WTC11 (cell line): Measurements from ENCODE around the gene ACOT6. TPM values are rescaled to one million over a fixed set of nuclear protein-coding genes. Genes with fewer than 3 reads are reported as not detected.

Source experiments
- ATAC-seq: fragments of 200-7000 bp; cut with Tn5 transposase; 2 replicates; pipeline ENCODE4 v1.10.0; 2021; ENCODE audit warnings: mild to moderate bottlenecking, moderate library complexity
- CTCF ChIA-PET: fragments of 300-600 bp; sonication (Branson Sonifier 250); formaldehyde crosslinking; loops from one replicate; lab custom pipeline; 2021; ENCODE audit warnings: antibody characterized with exemption; lab: Charles Lee
- POLR2A ChIA-PET: fragments of 350-600 bp; sonication (Branson Sonifier 250); formaldehyde crosslinking; loops from one replicate; lab custom pipeline; 2021; ENCODE audit warnings: antibody characterized with exemption; lab: Charles Lee
- DNase-seq: peaks from one replicate; pipeline ENCODE4 v3.0.0; 2021; ENCODE audit warnings: low spot score
- H3K27ac Mint-ChIP-seq: 2 replicates; pipeline ENCODE4 v1.8.0; 2021; ENCODE audit warnings: mixed read lengths
- H3K27me3 Mint-ChIP-seq: 2 replicates; pipeline ENCODE4 v1.8.0; 2021; ENCODE audit warnings: low read depth, mild to moderate bottlenecking, moderate library complexity, mixed read lengths
- H3K36me3 Mint-ChIP-seq: 2 replicates; pipeline ENCODE4 v1.8.0; 2021; ENCODE audit warnings: mixed read lengths
- H3K4me1 Mint-ChIP-seq: 2 replicates; pipeline ENCODE4 v1.8.0; 2022; ENCODE audit warnings: mixed read lengths
- H3K4me3 Mint-ChIP-seq: 2 replicates; pipeline ENCODE4 v1.8.0; 2021; ENCODE audit warnings: mild to moderate bottlenecking, moderate library complexity, mixed read lengths
- H3K9me3 Mint-ChIP-seq: 2 replicates; pipeline ENCODE4 v1.8.0; 2021; ENCODE audit warnings: mixed read lengths
- ATF2 ChIP-seq: sonication (generic); formaldehyde crosslinking; IDR thresholded peaks from 2 replicates; pipeline ENCODE4 v1.8.1; 2022; ENCODE audit warnings: low read depth, missing genetic modification reagents, borderline replicate concordance
- IRF2 ChIP-seq: sonication (generic); formaldehyde crosslinking; IDR thresholded peaks from 2 replicates; pipeline ENCODE4 v1.8.0; 2022; ENCODE audit warnings: low read depth, missing genetic modification reagents, borderline replicate concordance
- KAT7 ChIP-seq: sonication (generic); formaldehyde crosslinking; IDR thresholded peaks from 2 replicates; pipeline ENCODE4 v1.8.1; 2023; ENCODE audit warnings: missing genetic modification reagents, mild to moderate bottlenecking, borderline replicate concordance
- MLX ChIP-seq: sonication (generic); formaldehyde crosslinking; IDR thresholded peaks from 2 replicates; pipeline ENCODE4 v1.8.1; 2023; ENCODE audit warnings: mild to moderate bottlenecking, missing genetic modification reagents, moderate library complexity
- NFATC4 ChIP-seq: fragments of 250-450 bp; sonication (Bioruptor Pico); IDR thresholded peaks from 2 replicates; pipeline ENCODE4 v1.9.0; 2021; ENCODE audit warnings: mild to moderate bottlenecking
- NR1H2 ChIP-seq: sonication (generic); formaldehyde crosslinking; IDR thresholded peaks from 2 replicates; pipeline ENCODE4 v1.9.0; 2021; ENCODE audit warnings: mild to moderate bottlenecking, moderate library complexity, missing genetic modification reagents
- NR2C2 ChIP-seq: sonication (generic); formaldehyde crosslinking; IDR thresholded peaks from 2 replicates; pipeline ENCODE4 v1.8.0; 2022; ENCODE audit warnings: mild to moderate bottlenecking, missing genetic modification reagents
- STAT6 ChIP-seq: sonication (generic); formaldehyde crosslinking; conservative IDR thresholded peaks from 2 replicates; pipeline ENCODE4 v1.8.1; 2023; ENCODE audit warnings: mild to moderate bottlenecking, low read depth, missing genetic modification reagents, moderate library complexity
- TEAD1 ChIP-seq: sonication (generic); formaldehyde crosslinking; IDR thresholded peaks from 2 replicates; pipeline ENCODE4 v1.8.0; 2022; ENCODE audit warnings: mild to moderate bottlenecking, missing genetic modification reagents
- USF2 ChIP-seq: sonication (generic); formaldehyde crosslinking; IDR thresholded peaks from 2 replicates; pipeline ENCODE4 v1.8.1; 2023; ENCODE audit warnings: mild to moderate bottlenecking, missing genetic modification reagents, moderate library complexity
- ZNF121 ChIP-seq: sonication (generic); formaldehyde crosslinking; IDR thresholded peaks from 2 replicates; pipeline ENCODE4 v1.8.0; 2023; ENCODE audit warnings: missing genetic modification reagents
- ZNF138 ChIP-seq: sonication (generic); formaldehyde crosslinking; conservative IDR thresholded peaks from 2 replicates; pipeline ENCODE4 v1.8.1; 2022; ENCODE audit warnings: mild to moderate bottlenecking, moderate library complexity, missing genetic modification reagents
- ZNF232 ChIP-seq: sonication (generic); formaldehyde crosslinking; IDR thresholded peaks from 2 replicates; pipeline ENCODE4 v1.8.0; 2022; ENCODE audit warnings: mild to moderate bottlenecking, missing genetic modification reagents
- ZNF423 ChIP-seq: fragments of 250-450 bp; sonication (Bioruptor Pico); IDR thresholded peaks from 2 replicates; pipeline ENCODE4 v2.1.2; 2022; ENCODE audit warnings: mild to moderate bottlenecking, moderate library complexity
- ZNF532 ChIP-seq: fragments of 250-450 bp; sonication (Bioruptor Pico); IDR thresholded peaks from 2 replicates; pipeline ENCODE4 v1.9.0; 2021; ENCODE audit warnings: mild to moderate bottlenecking, borderline replicate concordance
- ZSCAN18 ChIP-seq: fragments of 250-450 bp; sonication (Bioruptor Pico); IDR thresholded peaks from 2 replicates; pipeline ENCODE4 v2.1.2; 2022; ENCODE audit warnings: mild to moderate bottlenecking, moderate library complexity
- total RNA-seq: library from RNA; stranded (reverse); gene quantifications from 3 replicates; pipeline ENCODE4 v1.2.3, GENCODE V29; 2021

Gene ACOT6
- total RNA-seq, 1 experiment from 2014 or later, result 0.13 TPM

- TF ChIP-seq ZSCAN18, result no peak
- TF ChIP-seq MLX, result no peak
- no peak for TF ChIP-seq TEAD1 (CRISPR knock-in tag)
- TF ChIP-seq KAT7 (CRISPR knock-in tag), result no peak
These were observed 698 bp downstream of the ACOT6 start (continued) for GRCh38 chr14:73613046-73613383.

- H3K4me1 Mint-ChIP-seq, result peaks cover 8% of the 10 kb centered on the region
- DNase-seq (no peak), ATAC-seq (no peak)
- CTCF ChIA-PET, result interaction anchor here (0.7 to 1.9 kb wide), 5 partner anchors 11 to 105 kb away, joined by 3 to 16 read pairs (median 5); partner anchors contain the start of gene ACOT2
- no peak overlapping the region for H3K27ac Mint-ChIP-seq
- H3K9me3 Mint-ChIP-seq, result no peaks in the 10 kb centered on the region
- TF ChIP-seq ATF2 (CRISPR knock-in tag), result no peak
- TF ChIP-seq STAT6 (CRISPR knock-in tag), result no peak
- TF ChIP-seq ZNF121 (CRISPR knock-in tag), result no peak
- no peak for TF ChIP-seq ZNF138 (CRISPR knock-in tag)
- no peak for TF ChIP-seq ZNF423
- TF ChIP-seq NFATC4 (CRISPR knock-in tag), result no peak
- TF ChIP-seq NR1H2, result no peak
- TF ChIP-seq IRF2 (CRISPR knock-in tag), result no peak
- TF ChIP-seq USF2 (CRISPR knock-in tag), result no peak
- TF ChIP-seq ZNF232 (CRISPR knock-in tag), result no peak
- TF ChIP-seq NR2C2 (CRISPR knock-in tag), result no peak
- TF ChIP-seq, all 79 proteins: peak for 0
- peaks cover 47% of the 10 kb centered on the region for H3K27me3 Mint-ChIP-seq
- POLR2A ChIA-PET, result interaction anchor here (0.7 to 1.7 kb wide), 5 partner anchors 10 to 477 kb away, joined by 3 to 6 read pairs (median 4); partner anchors contain the start of genes PSEN1 and RIOX1
- 0 out of 2 replicates have a peak, but pooled peaks cover under 1% of the 10 kb centered on the region for H3K36me3 Mint-ChIP-seq
- H3K4me3 Mint-ChIP-seq, result peak overlapping the region; percentile 88
These were observed 1.2 kb downstream of the ACOT6 start for GRCh38 chr14:73613419-73613963.

GRCh38 chr14:73616831-73617230 is 4.5 kb downstream of the ACOT6 start:
- ATAC-seq, result no peak
- ChIA-PET CTCF (no interaction called here), POLR2A (interaction anchor here (0.5 to 0.6 kb wide), 2 partner anchors 47 to 420 kb away, joined by 3 to 4 read pairs; no protein-coding TSS in a partner anchor)
- peaks cover 8% of the 10 kb centered on the region for H3K4me1 Mint-ChIP-seq
- no peaks in the 10 kb centered on the region for H3K9me3 Mint-ChIP-seq
- no peak for TF ChIP-seq ZNF532 (CRISPR knock-in tag)
- peak; percentile 18; the same call in 1 of the 2 replicates for TF ChIP-seq ZNF423
- no peak overlapping the region for H3K27ac Mint-ChIP-seq
- peaks cover 40% of the 10 kb centered on the region for H3K27me3 Mint-ChIP-seq
- no peak overlapping the region for H3K4me3 Mint-ChIP-seq
- no peak for DNase-seq
- no peaks in the 10 kb centered on the region for H3K36me3 Mint-ChIP-seq
